Stimulated activated CD4-positive, alpha-beta T cell treated with anti-CD3 and anti-CD28 coated beads, Interleukin-4, amount 100 ng/mL, for 24 hours (primary cell): Measurements from ENCODE around the gene CD46.
A peak's percentile ranks its signal among the peaks of the same experiment; 100 is the strongest.
"Not testable (repeated sequence)": the region's sequence is repeated elsewhere in the genome, so short reads cannot be mapped to it uniquely, and the experiment has no call there.

ENCODE experiments used
- DNase-seq: peaks from one replicate; pipeline ENCODE4 v3.0.0-alpha.2; 2020

Gene CD46

GRCh38 chr1:207751790-207752455, at the start of gene CD46:
TSS of gene CD46 (plus strand) at chr1:207752054. CDS start at chr1:207752213, 159 bp downstream.
- DNase-seq, result peak; percentile 94

GRCh38 chr1:207702317-207702716, 49.5 kb upstream of the CD46 start:
- DNase-seq, result no peak

- DNase-seq, result no peak
Measured at GRCh38 chr1:207703712-207704111, 48.1 kb upstream of the CD46 start.

GRCh38 chr1:207708004-207708403, 43.9 kb upstream of the CD46 start:
- DNase-seq, result not testable (repeated sequence)

DNA sequence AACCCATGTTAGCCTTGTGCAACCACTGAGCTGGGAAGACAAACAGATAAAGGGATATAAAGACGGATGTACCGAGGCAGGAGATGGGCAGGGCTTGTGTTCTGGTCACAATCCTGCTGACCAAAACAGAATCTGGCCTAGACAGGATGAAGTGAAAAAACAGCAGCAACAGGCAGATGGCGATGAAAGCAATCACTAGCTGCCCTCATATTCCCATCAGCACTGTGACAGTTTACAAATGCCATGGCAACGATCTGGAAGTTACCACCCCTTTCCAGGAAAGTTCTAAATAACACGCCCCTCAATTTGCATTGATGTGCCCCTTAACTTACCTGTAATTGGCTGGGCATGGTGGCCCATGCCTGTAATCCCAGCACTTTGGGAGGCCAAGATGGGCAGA, 40.6 kb upstream of the CD46 start:
- no peak for DNase-seq

GRCh38 chr1:207712701-207713100, 39.2 kb upstream of the CD46 start:
- DNase-seq, result not testable (repeated sequence)

DNA sequence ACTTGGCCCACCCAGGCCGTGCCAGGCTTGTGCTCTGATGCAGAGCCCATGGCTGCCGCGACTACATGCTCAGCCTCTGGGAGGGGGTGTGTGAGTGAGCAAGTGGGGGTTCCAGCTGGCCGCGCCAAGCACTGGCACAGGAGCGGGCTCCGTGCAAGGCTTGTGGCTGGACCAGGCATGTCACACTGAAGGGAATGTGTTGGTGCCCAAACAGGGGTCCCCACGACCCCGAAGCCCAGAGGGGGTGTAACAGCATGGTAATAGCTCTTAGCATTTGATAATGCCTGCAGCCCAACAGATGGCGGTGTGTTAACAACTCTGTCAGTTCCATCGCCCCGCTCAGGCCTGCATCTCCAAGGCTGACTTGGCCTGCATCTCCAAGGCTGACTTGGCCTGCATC, 38.3 kb upstream of the CD46 start:
- no peak for DNase-seq

GRCh38 chr1:207719234-207719633, 32.6 kb upstream of the CD46 start:
- DNase-seq, result no peak

GRCh38 chr1:207728200-207728858, 23.5 kb upstream of the CD46 start:
- DNase-seq, result not testable (repeated sequence)

DNA sequence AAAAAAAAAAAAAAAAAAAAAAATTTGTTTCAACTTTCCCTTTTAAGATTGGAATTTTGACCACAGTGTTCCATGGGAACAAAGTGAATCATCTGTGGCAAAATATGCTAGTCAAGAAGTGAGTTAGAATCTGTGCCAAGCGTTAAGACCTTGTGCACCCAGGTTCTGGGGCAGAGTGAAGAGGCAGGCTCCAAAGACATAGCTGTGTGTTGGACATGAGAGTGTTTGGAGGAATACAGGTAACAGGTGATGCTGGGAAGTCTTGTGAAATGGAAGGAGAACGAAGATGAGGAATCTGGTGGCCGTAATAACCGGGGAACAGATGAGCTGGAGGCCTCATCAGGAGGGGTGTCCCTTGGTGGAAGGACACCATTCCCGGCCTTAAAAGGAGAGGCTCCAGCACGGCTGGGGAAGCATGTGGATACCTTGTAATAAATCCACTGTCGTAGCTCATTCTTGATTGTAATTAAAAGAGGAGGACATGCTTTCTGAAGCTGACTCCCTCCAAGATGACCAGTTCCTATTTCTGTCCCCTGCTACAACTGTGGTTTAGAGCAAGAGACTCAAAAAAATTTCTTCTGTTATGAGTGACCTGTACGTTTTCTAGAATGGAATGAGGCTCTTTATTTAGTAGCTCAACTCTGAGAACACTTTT, 14.2 kb upstream of the CD46 start:
- DNase-seq, result not testable (repeated sequence)

DNA sequence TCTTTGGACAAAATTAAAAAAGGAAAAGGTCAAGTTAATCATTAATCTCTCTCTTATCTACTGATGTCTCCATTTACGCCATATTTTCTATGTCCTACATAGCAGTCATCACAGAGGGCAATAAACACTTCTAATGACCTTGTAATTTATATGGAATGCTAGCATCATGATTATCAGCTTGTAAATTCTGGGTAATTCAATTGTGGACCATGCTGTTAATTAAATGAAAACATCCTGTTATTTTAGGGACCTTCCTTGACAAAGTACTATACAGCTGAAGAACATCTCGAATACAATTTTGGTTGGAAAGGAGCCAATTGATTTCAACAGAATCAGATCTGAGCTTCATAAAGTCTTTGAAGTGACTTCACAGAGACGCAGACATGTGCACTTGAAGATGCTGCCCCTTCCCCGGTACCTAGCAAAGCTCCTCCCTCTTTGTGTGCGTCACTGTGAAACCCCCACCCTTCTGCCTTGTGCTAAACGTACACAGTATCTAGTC, 13.6 kb upstream of the CD46 start:
- DNase-seq, result not testable (repeated sequence)

DNA sequence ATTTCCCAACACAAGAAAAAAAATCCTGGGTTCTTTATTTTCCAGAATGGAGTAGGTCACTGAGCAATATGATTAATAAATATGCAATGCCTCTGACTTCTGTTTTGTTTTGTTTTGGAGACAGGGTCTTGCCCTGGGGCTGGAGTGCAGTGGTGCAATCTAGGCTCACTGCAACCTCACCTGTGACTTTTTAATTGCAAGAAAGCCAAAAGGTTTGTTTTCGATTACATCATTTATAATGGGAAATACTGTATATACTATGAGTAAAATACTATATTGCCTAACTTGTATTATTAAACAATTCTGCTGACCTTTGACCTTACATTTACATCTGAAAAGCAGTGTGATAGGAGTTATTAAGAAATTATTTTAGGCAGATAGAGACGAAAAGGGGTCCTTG, 11.6 kb upstream of the CD46 start:
- no peak for DNase-seq

GRCh38 chr1:207742850-207743555, 8.9 kb upstream of the CD46 start:
- DNase-seq, result no peak

DNA sequence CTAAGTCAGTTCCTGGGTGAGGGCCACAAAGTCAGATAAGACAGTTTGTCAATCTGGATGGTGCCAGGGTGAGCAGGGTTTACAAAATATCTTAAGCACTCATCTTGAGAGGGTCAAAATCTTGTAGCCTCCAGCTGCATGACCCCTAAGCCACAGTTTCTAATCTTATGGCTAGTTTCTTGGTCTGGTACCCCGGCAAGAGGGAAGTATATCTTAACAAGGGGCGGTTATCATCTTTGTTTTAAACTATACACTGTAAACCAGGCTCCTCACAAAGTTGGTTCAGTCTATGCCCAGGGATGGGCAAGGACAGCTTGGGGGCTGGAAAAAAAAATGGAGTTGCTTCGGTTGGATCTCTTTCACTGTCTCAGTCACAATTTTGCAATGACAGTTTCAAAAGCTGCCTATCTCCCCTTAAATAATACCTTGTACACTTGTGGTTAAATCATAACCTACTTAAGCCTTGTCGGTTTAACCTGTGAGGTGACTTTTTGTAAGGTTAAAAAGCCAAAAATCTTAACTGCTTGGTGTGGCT, 7.8 kb upstream of the CD46 start:
- no peak for DNase-seq

DNA sequence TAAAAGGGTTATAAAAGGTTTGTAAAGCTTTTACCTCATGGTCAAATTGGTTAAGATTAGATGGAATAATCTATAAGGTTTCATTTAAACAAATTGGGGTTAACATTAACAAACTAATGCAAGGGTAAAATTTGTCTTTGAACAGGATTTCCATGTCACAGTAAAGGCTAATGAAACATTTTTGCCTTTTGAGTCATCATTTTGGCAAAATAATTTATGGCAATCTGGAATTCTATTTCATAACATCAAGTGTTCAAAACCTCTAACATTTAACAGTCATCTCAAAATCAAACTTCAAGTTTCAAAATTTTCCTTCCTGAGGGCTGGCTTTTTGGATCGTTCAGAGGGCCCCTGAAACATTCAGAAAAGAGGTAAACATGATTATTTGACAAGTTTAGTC, 6.6 kb upstream of the CD46 start:
- DNase-seq, result no peak

DNA sequence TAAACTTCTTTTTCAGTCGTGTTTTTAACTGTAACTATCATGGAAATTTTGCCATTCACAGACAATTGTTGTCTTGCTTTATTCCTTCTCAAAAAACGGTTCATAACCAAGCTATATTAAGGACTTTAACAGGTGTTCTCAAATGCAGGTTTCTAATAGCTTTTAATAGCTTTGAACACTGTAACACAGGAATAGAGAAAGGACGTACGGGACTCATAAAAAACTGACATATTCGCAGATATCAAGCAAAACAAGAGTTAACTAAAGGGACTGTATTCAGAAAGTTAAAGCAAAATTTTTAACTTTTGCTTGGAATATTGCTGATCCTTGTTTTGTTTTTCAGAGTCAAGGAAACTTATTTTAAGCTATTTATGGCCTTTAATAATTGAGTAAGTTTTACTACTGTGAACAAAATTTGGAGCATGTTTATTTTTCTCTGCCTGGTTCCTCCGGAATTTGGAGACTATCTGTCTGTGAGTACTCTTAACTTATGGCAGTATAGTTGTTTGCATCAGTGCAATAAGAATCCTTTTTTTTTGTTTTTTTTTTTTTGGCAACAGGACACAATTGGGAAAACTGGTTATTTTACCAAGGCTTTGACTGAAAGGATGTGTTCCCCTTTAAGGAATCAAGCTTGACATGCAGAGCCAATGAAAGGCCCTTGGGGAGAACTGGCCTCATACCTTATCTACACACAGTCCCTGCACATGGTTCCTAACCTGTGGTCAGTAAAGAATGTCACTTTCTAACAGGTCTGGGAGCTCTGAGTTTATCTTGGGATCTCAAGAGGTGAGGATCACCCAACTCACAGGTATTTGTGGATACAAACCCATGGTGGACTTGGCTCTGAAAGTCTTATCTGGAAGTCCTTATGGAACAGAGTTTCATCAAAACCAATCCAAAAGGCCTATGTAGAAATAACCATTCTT, 5.8 kb upstream of the CD46 start:
- DNase-seq, result no peak

DNA sequence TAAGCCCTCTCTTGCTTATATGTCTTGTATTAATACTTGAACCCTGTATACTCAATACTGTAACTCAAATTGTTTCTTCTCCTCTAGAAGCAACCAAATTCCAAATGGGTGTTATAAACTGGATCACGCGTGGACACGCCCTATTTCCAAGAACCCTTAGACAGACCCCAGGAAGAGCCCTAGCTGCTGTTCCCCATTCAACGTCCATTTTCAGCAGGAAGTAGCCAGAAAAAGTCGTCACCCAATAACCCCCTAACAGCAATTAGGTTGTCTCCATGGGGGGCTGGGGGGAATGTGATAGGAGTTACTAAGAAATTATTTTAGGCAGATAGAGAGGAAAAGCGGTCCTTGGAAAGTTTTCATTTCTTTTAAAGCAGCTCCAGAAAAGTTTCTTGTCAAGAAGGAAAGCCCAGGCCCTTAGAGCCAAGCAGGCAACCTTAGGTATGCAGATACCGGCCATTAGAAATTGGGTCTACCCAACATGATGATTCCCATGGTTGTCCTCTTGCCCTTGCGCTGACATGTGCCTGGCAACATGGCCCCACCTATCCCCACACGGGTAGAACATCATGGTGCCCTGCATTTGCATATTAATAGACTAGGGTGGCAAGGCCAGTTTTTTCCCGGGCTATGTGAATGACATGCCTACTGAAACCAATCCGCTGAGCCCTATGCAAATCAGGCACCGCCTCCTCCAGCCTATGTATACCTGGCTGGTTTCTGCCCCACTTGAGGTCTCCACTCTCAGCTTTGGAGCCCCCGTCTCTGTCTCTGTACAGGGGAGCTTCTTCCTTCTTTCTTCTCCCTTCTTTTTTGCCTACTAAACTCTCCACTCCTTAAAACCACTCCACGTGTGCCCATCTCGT, 4.0 kb upstream of the CD46 start:
- no peak for DNase-seq

DNA sequence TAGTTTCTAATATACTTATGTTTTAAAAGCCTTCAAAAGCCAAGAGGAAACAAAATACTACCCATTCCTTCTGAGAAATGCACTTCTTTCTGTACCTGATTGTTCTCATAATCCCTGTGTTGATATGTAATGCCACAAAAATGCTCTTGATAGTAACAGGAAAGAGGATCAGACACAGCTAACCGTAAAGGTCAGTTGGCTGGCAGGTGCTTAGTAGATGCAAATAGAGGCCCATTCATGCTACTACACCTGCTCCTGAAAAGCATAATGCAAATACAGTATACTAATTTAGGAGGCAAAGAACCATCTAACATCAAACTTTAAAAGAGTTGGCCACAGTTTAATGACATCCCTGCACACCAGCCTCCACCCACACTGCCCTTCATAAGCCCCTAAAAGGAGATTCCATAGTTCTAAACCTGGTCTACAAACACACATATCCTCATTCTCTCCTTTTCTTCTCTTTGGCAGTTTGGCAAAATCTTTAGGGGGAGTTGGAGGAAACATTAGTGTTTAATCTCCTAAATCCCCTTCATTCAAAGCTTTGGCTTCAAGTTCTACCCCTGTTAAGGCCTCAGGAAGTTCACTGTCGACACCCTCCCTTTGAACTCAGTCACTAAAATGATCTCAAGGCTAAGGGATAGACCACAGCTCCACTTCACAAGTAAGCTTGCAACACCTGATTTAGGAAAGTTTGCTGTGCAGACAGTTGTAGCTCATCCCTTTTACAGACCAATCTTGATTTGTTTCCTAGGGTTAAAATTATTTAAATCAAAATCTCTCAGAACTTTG, 2.9 kb upstream of the CD46 start:
- DNase-seq, result no peak

DNA sequence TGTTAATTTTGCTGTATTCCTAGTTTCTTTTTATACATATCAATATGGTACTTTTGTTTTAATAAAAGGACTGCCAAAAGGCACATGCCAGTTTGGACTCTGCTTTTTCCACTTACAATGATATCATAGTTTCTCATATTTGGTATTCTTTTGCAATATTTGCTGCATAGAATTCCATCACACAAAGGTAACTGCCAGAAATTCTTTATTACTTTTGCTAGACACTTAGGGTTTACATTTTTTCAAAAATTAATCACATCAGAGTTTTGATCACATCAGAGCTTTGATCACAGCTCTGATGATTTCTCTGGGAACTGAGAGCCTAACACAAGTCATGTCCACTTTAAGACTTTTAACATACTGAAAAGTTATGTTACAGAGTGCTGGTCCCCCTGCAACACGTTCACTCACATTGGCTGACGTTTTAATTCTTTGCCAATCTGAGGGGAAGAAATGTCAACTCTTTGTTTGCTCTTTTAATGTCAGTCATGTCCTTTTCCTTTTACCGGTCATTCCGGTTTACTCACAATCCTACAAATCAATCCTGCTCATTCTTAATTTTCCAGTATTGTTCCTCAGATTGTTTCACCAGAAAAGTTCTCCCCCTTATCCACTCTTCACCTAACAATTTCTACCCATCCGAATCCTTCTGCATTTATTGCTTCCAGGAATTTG, 1.1 kb upstream of the CD46 start:
- no peak for DNase-seq

GRCh38 chr1:207751463-207751789, 428 bp upstream of the CD46 start:
- not testable (repeated sequence) for DNase-seq
